ENCODE results near the gene TAGLN. TPM values are rescaled to one million over a fixed set of nuclear protein-coding genes. Genes with fewer than 3 reads are reported as not detected.

TAGLN gene
- total RNA-seq, 2 donors from 2014 or later: 228 to 412 TPM

- Mint-ChIP-seq H3K9me3 (no peaks in the 10 kb centered on the region), H3K27ac (no peak overlapping the region), H3K27me3 (ENCODE audit: insufficient read depth) (no peaks in the 10 kb centered on the region), H3K4me3 (no peak overlapping the region), H3K4me1 (peaks cover 40% of the 10 kb centered on the region), H3K36me3 (ENCODE audit: low read depth) (peaks cover 30% of the 10 kb centered on the region)
- Histone ChIP-seq H3K9me3 (ENCODE audit: control insufficient read depth, low read length) (no peaks in the 10 kb centered on the region), H3K36me3 (ENCODE audit: control insufficient read depth, insufficient read depth, low read length) (peaks cover 44% of the 10 kb centered on the region), H3K4me3 (ENCODE audit: low read length) (peak overlapping the region; percentile 88), H3K27me3 (ENCODE audit: control insufficient read depth, insufficient read depth, low read length, poor library complexity, severe bottlenecking) (no peaks in the 10 kb centered on the region), H3K4me1 (ENCODE audit: control insufficient read depth, insufficient read depth, low read length) (peaks cover 13% of the 10 kb centered on the region), H3K9ac (ENCODE audit: extremely low read depth, low read length, poor library complexity, severe bottlenecking) (peak overlapping the region; percentile 86), H3K27ac (ENCODE audit: low read depth, low read length) (no peak overlapping the region)
- TF ChIP-seq CTCF (conservative IDR thresholded peaks at IDR 0.05): no peak
- no peak for DNase-seq
- 75 to 93% methylated on average over 2 to 7 of the region's 7 CpGs for WGBS, 2 experiments (ENCODE audit: insufficient coverage in 1 of 2, insufficient read length in 1 of 2)
Observed at GRCh38 chr11:117202386-117203068, 3.4 kb downstream of the TAGLN start.

- no peak overlapping the region for H3K27ac Mint-ChIP-seq
- no peak for DNase-seq
- H3K27me3 Mint-ChIP-seq (ENCODE audit: insufficient read depth): no peaks in the 10 kb centered on the region
- peaks cover 36% of the 10 kb centered on the region for H3K4me1 Mint-ChIP-seq
- peaks cover 29% of the 10 kb centered on the region for H3K36me3 Mint-ChIP-seq (ENCODE audit: low read depth)
- no peak overlapping the region for H3K27ac ChIP-seq (ENCODE audit: low read depth, low read length)
- H3K36me3 ChIP-seq (ENCODE audit: control insufficient read depth, insufficient read depth, low read length): peaks cover 44% of the 10 kb centered on the region
- H3K4me3 Mint-ChIP-seq: no peak overlapping the region
- H3K27me3 ChIP-seq (ENCODE audit: control insufficient read depth, insufficient read depth, low read length, poor library complexity, severe bottlenecking): no peaks in the 10 kb centered on the region
- 94 to 100% methylated on average over 3 to 10 of the region's 10 CpGs for WGBS, 2 experiments (ENCODE audit: insufficient coverage in 1 of 2, insufficient read length in 1 of 2)
- H3K9me3 ChIP-seq (ENCODE audit: control insufficient read depth, low read length): no peaks in the 10 kb centered on the region
- peak overlapping the region; percentile 88 for H3K4me3 ChIP-seq (ENCODE audit: low read length)
- peaks cover 13% of the 10 kb centered on the region for H3K4me1 ChIP-seq (ENCODE audit: control insufficient read depth, insufficient read depth, low read length)
- peak overlapping the region; percentile 86 for H3K9ac ChIP-seq (ENCODE audit: extremely low read depth, low read length, poor library complexity, severe bottlenecking)
- no peaks in the 10 kb centered on the region for H3K9me3 Mint-ChIP-seq
- no peak for TF ChIP-seq CTCF (conservative IDR thresholded peaks at IDR 0.05)
Observed at GRCh38 chr11:117203069-117203407, 3.9 kb downstream of the TAGLN start.

- Histone ChIP-seq H3K9ac (ENCODE audit: extremely low read depth, low read length, poor library complexity, severe bottlenecking) (no peak overlapping the region), H3K4me1 (ENCODE audit: control insufficient read depth, insufficient read depth, low read length) (peaks cover 3% of the 10 kb centered on the region), H3K36me3 (ENCODE audit: control insufficient read depth, insufficient read depth, low read length) (peaks cover 44% of the 10 kb centered on the region), H3K27ac (ENCODE audit: low read depth, low read length) (no peak overlapping the region), H3K4me3 (ENCODE audit: low read length) (no peak overlapping the region), H3K9me3 (ENCODE audit: control insufficient read depth, low read length) (no peaks in the 10 kb centered on the region), H3K27me3 (ENCODE audit: control insufficient read depth, insufficient read depth, low read length, poor library complexity, severe bottlenecking) (no peaks in the 10 kb centered on the region)
- Mint-ChIP-seq H3K36me3 (ENCODE audit: low read depth) (peaks cover 29% of the 10 kb centered on the region), H3K27ac (peak overlapping the region; percentile 16), H3K27me3 (ENCODE audit: insufficient read depth) (no peaks in the 10 kb centered on the region), H3K4me1 (peaks cover 26% of the 10 kb centered on the region), H3K4me3 (no peak overlapping the region), H3K9me3 (no peaks in the 10 kb centered on the region)
- DNase-seq: peak; percentile 53
- 89 to 93% methylated on average over 10 to 17 of the region's 17 CpGs for WGBS, 2 experiments (ENCODE audit: insufficient coverage in 1 of 2, insufficient read length in 1 of 2)
- no peak for TF ChIP-seq CTCF (conservative IDR thresholded peaks at IDR 0.05)
Observed at GRCh38 chr11:117204283-117205080, 5.3 kb downstream of the TAGLN start.
